HTR-8/SVneo (cell line): ENCODE data around the gene FBXL20.
"Not testable (repeated sequence)": the region's sequence is repeated elsewhere in the genome, so short reads cannot be mapped to it uniquely, and the experiment has no call there.

Experiments used
- DNase-seq: peaks from one replicate; pipeline ENCODE4 v3.0.0; 2011; ENCODE audit warnings: low spot score, mixed read lengths; ENCODE audit not compliant: insufficient read length
- FAIRE-seq: peaks from 2 replicates; lab custom pipeline; 2011; peaks lifted over from hg19 to GRCh38; lab: Jason Lieb, UNC

Gene FBXL20

GRCh38 chr17:39391448-39391847, 10.0 kb downstream of the FBXL20 start:
- no peak for DNase-seq
- no peak for FAIRE-seq

GRCh38 chr17:39385040-39385439, 16.4 kb downstream of the FBXL20 start:
- DNase-seq (no peak), FAIRE-seq (no peak)

- FAIRE-seq = peak; percentile 46
- DNase-seq = no peak
Observed at GRCh38 chr17:39380144-39380543, 21.3 kb downstream of the FBXL20 start.

- FAIRE-seq (no peak), DNase-seq (no peak)
Observed at GRCh38 chr17:39376434-39376833, 25.0 kb downstream of the FBXL20 start.

- not testable (repeated sequence) for FAIRE-seq, DNase-seq
Observed at GRCh38 chr17:39367805-39368204, 33.6 kb downstream of the FBXL20 start.

- DNase-seq (no peak), FAIRE-seq (no peak)
Observed at GRCh38 chr17:39365872-39366271, 35.6 kb downstream of the FBXL20 start.

GRCh38 chr17:39365242-39365641, 36.2 kb downstream of the FBXL20 start:
- no peak for FAIRE-seq
- no peak for DNase-seq

- no peak for DNase-seq
- no peak for FAIRE-seq
Observed at GRCh38 chr17:39364236-39365025, 37.0 kb downstream of the FBXL20 start.

- FAIRE-seq = no peak
Observed at GRCh38 chr17:39361064-39361463, 40.4 kb downstream of the FBXL20 start.

GRCh38 chr17:39360537-39360936, 40.9 kb downstream of the FBXL20 start:
- no peak for FAIRE-seq
- no peak for DNase-seq

More at GRCh38 chr17:39361064-39361463, 40.4 kb downstream of the FBXL20 start:
- DNase-seq = no peak

- DNase-seq = no peak
- FAIRE-seq = no peak
Observed at GRCh38 chr17:39359994-39360393, 41.4 kb downstream of the FBXL20 start.

- DNase-seq (no peak), FAIRE-seq (no peak)
Observed at GRCh38 chr17:39357986-39358385, 43.4 kb downstream of the FBXL20 start.

- FAIRE-seq = no peak
- no peak for DNase-seq
Observed at GRCh38 chr17:39357488-39357887, 43.9 kb downstream of the FBXL20 start.

- DNase-seq (no peak), FAIRE-seq (no peak)
Observed at GRCh38 chr17:39352986-39353385, 48.4 kb downstream of the FBXL20 start.

GRCh38 chr17:39352511-39352910, 48.9 kb downstream of the FBXL20 start:
- FAIRE-seq (no peak), DNase-seq (no peak)

GRCh38 chr17:39351508-39351907, 49.9 kb downstream of the FBXL20 start:
- DNase-seq (no peak), FAIRE-seq (no peak)

GRCh38 chr17:39349246-39349645, 52.2 kb downstream of the FBXL20 start:
- no peak for FAIRE-seq
- DNase-seq = no peak

- FAIRE-seq, DNase-seq: not testable (repeated sequence)
Observed at GRCh38 chr17:39346863-39347262, 54.6 kb downstream of the FBXL20 start.

- DNase-seq (no peak), FAIRE-seq (peak; percentile 20)
Observed at GRCh38 chr17:39341541-39341940, 59.9 kb downstream of the FBXL20 start.

- DNase-seq = no peak
- no peak for FAIRE-seq
Observed at GRCh38 chr17:39340731-39341130, 60.7 kb downstream of the FBXL20 start.

- no peak for FAIRE-seq
- DNase-seq = no peak
Observed at GRCh38 chr17:39339272-39339671, 62.2 kb downstream of the FBXL20 start.

- not testable (repeated sequence) for DNase-seq, FAIRE-seq
Observed at GRCh38 chr17:39337649-39338048, 63.8 kb downstream of the FBXL20 start.
